Activated CD8-positive, alpha-beta T cell treated with anti-CD3 and anti-CD28 coated beads for 36 hours (primary cell): ENCODE results near the gene CHI3L1. TPM values are rescaled to one million over a fixed set of nuclear protein-coding genes. Genes with fewer than 3 reads are reported as not detected.

Source experiments
- ATAC-seq: fragments of 200-7000 bp; cut with Tn5 transposase; one replicate; pipeline ENCODE4 v1.10.0; 2021; ENCODE audit warnings: mild to moderate bottlenecking, moderate library complexity
- CTCF ChIA-PET: fragments of 350-600 bp; sonication (Branson Sonifier 250); formaldehyde crosslinking; loops from one replicate; lab custom pipeline; 2021; ENCODE audit warnings: antibody characterized with exemption; lab: Charles Lee
- POLR2A ChIA-PET: fragments of 350-600 bp; sonication (Branson Sonifier 250); formaldehyde crosslinking; loops from one replicate; lab custom pipeline; 2021; ENCODE audit warnings: antibody characterized with exemption; lab: Charles Lee
- DNase-seq: peaks from one replicate; pipeline ENCODE4 v3.0.0-alpha.2; 2020
- H3K27ac Mint-ChIP-seq: one replicate; pipeline ENCODE4 v1.8.0; 2021; ENCODE audit warnings: mild to moderate bottlenecking, mixed read lengths
- H3K27me3 Mint-ChIP-seq: one replicate; pipeline ENCODE4 v1.8.0; 2021; ENCODE audit warnings: mixed read lengths
- H3K36me3 Mint-ChIP-seq: one replicate; pipeline ENCODE4 v1.8.0; 2021; ENCODE audit warnings: low read depth, mixed read lengths
- H3K4me1 Mint-ChIP-seq: one replicate; pipeline ENCODE4 v1.8.0; 2021; ENCODE audit warnings: low read depth, mixed read lengths
- H3K4me3 Mint-ChIP-seq: one replicate; pipeline ENCODE4 v1.8.0; 2021; ENCODE audit warnings: mild to moderate bottlenecking, moderate library complexity, mixed read lengths
- H3K9me3 Mint-ChIP-seq: one replicate; pipeline ENCODE4 v1.8.0; 2021; ENCODE audit warnings: mixed read lengths
- CTCF ChIP-seq: fragments of 200-600 bp; IDR thresholded peaks from one replicate; pipeline ENCODE4 v1.8.0; 2022; ENCODE audit warnings: antibody characterized with exemption, mild to moderate bottlenecking
- intact Hi-C: fragments of 100-400 bp; cut with micrococcal nuclease; formaldehyde crosslinking; loops from one replicate; pipeline ENCODE4 v1.10.0; 2022
- total RNA-seq, 2 experiments: library from RNA; stranded (reverse); gene quantifications; one replicate each; pipeline ENCODE4 v1.2.3, GENCODE V29; 2021

Gene CHI3L1
- total RNA-seq, 2 experiments from 2014 or later: not detected

- H3K27ac Mint-ChIP-seq: no peak overlapping the region
- H3K27me3 Mint-ChIP-seq: peaks cover 2% of the 10 kb centered on the region
- ChIA-PET CTCF (interaction anchor here (1.0 to 1.6 kb wide), 2 partner anchors 13 to 37 kb away, joined by 3 to 4 read pairs; no protein-coding TSS in a partner anchor), POLR2A (no interaction called here)
- H3K36me3 Mint-ChIP-seq: no peaks in the 10 kb centered on the region
- ATAC-seq (no peak), DNase-seq (no peak)
- H3K4me1 Mint-ChIP-seq: peaks cover 4% of the 10 kb centered on the region
- intact Hi-C loops: no loop called here
- no peaks in the 10 kb centered on the region for H3K9me3 Mint-ChIP-seq
- TF ChIP-seq CTCF: no peak
- no peak overlapping the region for H3K4me3 Mint-ChIP-seq
These were observed 2.0 kb downstream of the CHI3L1 start for GRCh38 chr1:203184467-203184866.

GRCh38 chr1:203183828-203184227, 2.7 kb downstream of the CHI3L1 start:
- Mint-ChIP-seq H3K9me3 (no peaks in the 10 kb centered on the region), H3K27me3 (peaks cover 2% of the 10 kb centered on the region), H3K27ac (no peak overlapping the region), H3K36me3 (no peaks in the 10 kb centered on the region), H3K4me1 (peaks cover 4% of the 10 kb centered on the region), H3K4me3 (no peak overlapping the region)
- ATAC-seq (no peak), DNase-seq (no peak)
- ChIA-PET POLR2A (no interaction called here), CTCF (interaction anchor here (0.8 to 2.0 kb wide), 3 partner anchors 12 to 144 kb away, joined by 3 to 6 read pairs (median 3); no protein-coding TSS in a partner anchor)
- TF ChIP-seq CTCF: no peak
- intact Hi-C loops: no loop called here

- ChIA-PET CTCF (interaction anchor here (2.0 to 2.8 kb wide), 2 partner anchors 10 to 143 kb away, joined by 6 to 10 read pairs; no protein-coding TSS in a partner anchor), POLR2A (no interaction called here)
- no peaks in the 10 kb centered on the region for H3K9me3 Mint-ChIP-seq
- no peak for ATAC-seq
- no peak overlapping the region for H3K4me3 Mint-ChIP-seq
- H3K4me1 Mint-ChIP-seq: peaks cover 4% of the 10 kb centered on the region
- no peaks in the 10 kb centered on the region for H3K36me3 Mint-ChIP-seq
- intact Hi-C loops: no loop called here
- no peak for DNase-seq
- no peak overlapping the region for H3K27ac Mint-ChIP-seq
- TF ChIP-seq CTCF: no peak
- no peaks in the 10 kb centered on the region for H3K27me3 Mint-ChIP-seq
These were observed 4.0 kb downstream of the CHI3L1 start for GRCh38 chr1:203182387-203182953.

- no peak overlapping the region for H3K4me3 Mint-ChIP-seq
- CTCF ChIA-PET: interaction anchor here (1.0 to 2.8 kb wide), 3 partner anchors 10 to 143 kb away, joined by 3 to 10 read pairs (median 6); no protein-coding TSS in a partner anchor
- POLR2A ChIA-PET: no interaction called here
These were observed 4.7 kb downstream of the CHI3L1 start for GRCh38 chr1:203181586-203182386.

More at GRCh38 chr1:203181586-203182386, 4.7 kb downstream of the CHI3L1 start:
- no peaks in the 10 kb centered on the region for H3K36me3 Mint-ChIP-seq
- no peak for DNase-seq
- H3K27me3 Mint-ChIP-seq: no peaks in the 10 kb centered on the region
- no peak for ATAC-seq
- no peak for TF ChIP-seq CTCF
- no peaks in the 10 kb centered on the region for H3K9me3 Mint-ChIP-seq
- H3K4me1 Mint-ChIP-seq: peaks cover 4% of the 10 kb centered on the region
- intact Hi-C loops: no loop called here
- no peak overlapping the region for H3K27ac Mint-ChIP-seq
